Activated naive CD4-positive, alpha-beta T cell treated with anti-CD3 and anti-CD28 coated beads, Interleukin-2, amount 50 U/mL, for 72 hours (primary cell): Measurements from ENCODE around the gene SCAMP4. TPM values are rescaled to one million over a fixed set of nuclear protein-coding genes. Genes with fewer than 3 reads are reported as not detected.
A peak's percentile ranks its signal among the peaks of the same experiment; 100 is the strongest.

Experiments used
- ATAC-seq, 2 donors: fragments of 150-1000 bp; cut with Tn5 transposase; 2 replicates each; pipeline ENCODE4 v1.10.0; 2021; ENCODE audit warnings: mild to moderate bottlenecking in 2 of 2, moderate library complexity in 2 of 2
- DNase-seq, 2 donors: peaks; one replicate each; pipeline ENCODE4 v3.0.0; 2021 to 2022; ENCODE audit warnings: low spot score in 2 of 2
- H3K27ac Mint-ChIP-seq, 2 donors: one replicate each; pipeline ENCODE4 v1.8.0; 2022; ENCODE audit warnings: mild to moderate bottlenecking in 2 of 2, mixed read lengths in 2 of 2
- H3K36me3 Mint-ChIP-seq, 2 donors: one replicate each; pipeline ENCODE4 v1.8.0; 2022; ENCODE audit warnings: mixed read lengths in 2 of 2
- H3K9me3 Mint-ChIP-seq, 2 donors: one replicate each; pipeline ENCODE4 v1.8.0; 2022; ENCODE audit warnings: mixed read lengths in 2 of 2
- total RNA-seq, 2 donors: library from RNA; stranded (reverse); gene quantifications; one replicate each; pipeline ENCODE4 v1.2.3, GENCODE V29; 2022

The SCAMP4 gene
- total RNA-seq, 2 donors from 2014 or later, result 22.4 to 28.2 TPM

DNA sequence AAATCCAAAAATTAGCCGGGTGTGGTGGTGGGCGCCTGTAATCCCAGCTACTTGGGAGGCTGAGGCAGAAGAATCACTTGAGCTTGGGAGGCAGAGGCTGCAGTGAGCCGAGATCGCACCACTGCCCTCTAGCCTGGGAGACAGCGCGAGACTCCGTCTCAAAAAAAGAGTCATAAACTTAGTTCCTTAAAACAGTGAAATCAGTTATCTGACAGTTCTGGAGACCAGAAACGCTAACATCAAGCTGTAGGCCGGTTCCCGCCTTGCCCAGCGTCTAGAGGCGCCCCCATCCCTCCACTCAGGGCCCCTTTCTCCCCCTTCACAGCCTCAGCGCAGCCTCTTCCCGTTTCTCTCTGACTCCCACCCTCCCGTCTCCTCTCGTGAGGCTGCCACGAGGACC lies 11.9 kb downstream of the SCAMP4 start:
- H3K36me3 Mint-ChIP-seq, result no peaks in the 10 kb centered on the region
- peak overlapping the region in 1 of 2 donors; percentile 50 for H3K27ac Mint-ChIP-seq
- ATAC-seq (no peak), DNase-seq (no peak)
- H3K9me3 Mint-ChIP-seq, result no peaks in the 10 kb centered on the region

DNA sequence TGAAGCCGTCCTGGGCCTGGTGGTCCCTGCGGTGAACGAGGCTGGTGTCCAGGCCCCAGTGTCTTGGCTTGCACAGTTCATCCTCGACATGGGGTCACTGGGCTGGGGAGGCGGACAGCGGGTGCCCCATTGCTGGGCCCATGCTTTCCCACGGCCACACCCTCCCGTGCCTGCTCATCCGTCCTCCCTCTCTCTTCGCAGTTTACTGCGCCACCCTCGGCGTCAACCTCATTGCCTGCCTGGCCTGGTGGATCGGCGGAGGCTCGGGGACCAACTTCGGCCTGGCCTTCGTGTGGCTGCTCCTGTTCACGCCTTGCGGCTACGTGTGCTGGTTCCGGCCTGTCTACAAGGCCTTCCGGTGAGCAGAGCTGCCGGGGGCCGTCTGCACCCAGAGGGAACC lies 12.7 kb downstream of the SCAMP4 start:
- Mint-ChIP-seq H3K36me3 (peaks cover 0 to under 1% of the 10 kb centered on the region in 2 donors), H3K9me3 (no peaks in the 10 kb centered on the region), H3K27ac (no peak overlapping the region)
- no peak for ATAC-seq
- no peak for DNase-seq

DNA sequence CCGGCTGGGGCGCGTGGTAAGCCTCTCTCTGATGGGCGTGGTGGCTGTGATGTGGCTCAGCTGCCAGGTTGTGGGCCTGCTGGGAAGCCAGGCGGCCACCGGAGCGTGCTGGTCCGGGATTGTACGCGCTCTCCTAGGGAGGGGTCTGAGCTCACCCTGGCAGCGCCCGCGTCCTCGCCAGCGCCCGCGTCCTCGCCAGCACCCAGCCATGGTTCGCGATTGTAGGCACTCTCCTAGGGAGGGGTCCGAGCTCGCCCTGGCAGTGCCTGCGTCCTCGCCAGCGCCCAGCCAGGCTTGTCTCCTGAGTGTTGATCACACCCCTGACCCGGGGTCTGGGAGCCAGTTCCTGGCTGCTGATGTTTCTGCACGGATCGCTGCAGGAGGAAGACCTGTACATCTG lies 13.8 kb downstream of the SCAMP4 start:
- peaks cover 0 to 4% of the 10 kb centered on the region in 2 donors for H3K36me3 Mint-ChIP-seq
- DNase-seq (no peak), ATAC-seq (no peak)
- H3K9me3 Mint-ChIP-seq, result no peaks in the 10 kb centered on the region
- no peak overlapping the region for H3K27ac Mint-ChIP-seq

DNA sequence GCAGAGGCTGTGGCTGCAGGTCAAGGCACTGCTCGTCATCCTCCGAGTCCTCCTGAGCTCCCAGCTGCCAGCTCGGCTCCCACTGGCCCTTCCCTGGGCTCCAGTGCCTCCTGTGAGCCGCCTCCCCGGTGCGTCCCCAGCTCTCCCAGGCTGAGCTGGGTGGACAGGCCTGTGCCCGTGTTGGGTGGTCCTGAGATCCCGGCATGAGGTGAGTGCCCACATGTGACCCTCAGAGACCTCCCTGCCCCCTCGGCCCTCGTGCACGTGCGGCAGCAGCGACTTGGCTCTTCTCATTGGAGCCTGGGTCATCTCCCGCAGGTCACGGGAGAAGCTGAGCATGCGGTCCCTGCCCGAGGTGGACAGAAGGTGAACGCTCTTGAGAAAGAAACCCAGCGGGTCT lies 15.4 kb downstream of the SCAMP4 start:
- Mint-ChIP-seq H3K36me3 (peaks cover 0 to 4% of the 10 kb centered on the region in 2 donors), H3K27ac (no peak overlapping the region), H3K9me3 (no peaks in the 10 kb centered on the region)
- DNase-seq (no peak), ATAC-seq (no peak)

DNA sequence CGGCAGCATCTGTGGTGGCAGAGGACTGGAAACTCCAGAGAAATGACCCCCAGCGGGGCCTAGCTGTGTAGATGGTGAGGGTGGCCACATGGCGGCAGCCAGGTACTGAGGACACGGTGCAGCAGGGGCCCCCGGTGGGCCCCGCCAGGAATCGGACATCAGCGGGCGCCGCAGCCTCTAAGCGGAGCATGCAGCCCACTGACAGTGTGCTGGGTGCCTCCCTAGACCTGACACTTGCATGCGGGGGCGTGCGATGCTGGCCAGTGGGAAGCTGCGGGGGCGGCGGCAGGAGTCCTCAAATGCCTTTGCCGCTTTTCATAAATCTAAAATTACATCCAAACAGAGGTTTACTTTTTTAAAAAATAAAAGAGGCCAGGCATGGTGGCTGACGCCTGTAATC lies 16.1 kb downstream of the SCAMP4 start:
- Mint-ChIP-seq H3K9me3 (no peaks in the 10 kb centered on the region), H3K36me3 (peaks cover 0 to 4% of the 10 kb centered on the region in 2 donors), H3K27ac (no peak overlapping the region)
- ATAC-seq, result no peak
- DNase-seq, result no peak

DNA sequence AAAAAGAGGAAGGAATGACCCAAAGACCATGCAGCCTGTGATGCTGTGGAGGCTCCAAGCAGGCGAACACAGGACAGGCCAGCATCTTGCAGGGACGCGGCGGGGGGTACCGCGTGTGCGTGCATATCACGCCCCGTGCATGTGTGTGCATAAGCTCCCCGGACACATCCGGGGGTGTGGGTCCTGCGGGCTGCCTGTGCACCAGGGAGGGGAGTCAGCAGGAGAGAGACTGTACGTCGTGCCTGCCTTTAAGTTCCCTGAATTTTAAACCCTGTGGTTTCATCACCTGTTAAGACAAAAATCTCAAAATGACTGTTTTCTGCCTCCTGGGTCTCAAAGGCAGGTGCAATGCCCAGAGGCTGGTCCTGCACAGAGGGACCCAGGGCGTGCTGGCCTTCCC lies 16.6 kb downstream of the SCAMP4 start:
- Mint-ChIP-seq H3K9me3 (no peaks in the 10 kb centered on the region), H3K27ac (no peak overlapping the region), H3K36me3 (peaks cover 0 to 4% of the 10 kb centered on the region in 2 donors)
- DNase-seq (no peak), ATAC-seq (peak in 1 of 2 donors; percentile 31)

DNA sequence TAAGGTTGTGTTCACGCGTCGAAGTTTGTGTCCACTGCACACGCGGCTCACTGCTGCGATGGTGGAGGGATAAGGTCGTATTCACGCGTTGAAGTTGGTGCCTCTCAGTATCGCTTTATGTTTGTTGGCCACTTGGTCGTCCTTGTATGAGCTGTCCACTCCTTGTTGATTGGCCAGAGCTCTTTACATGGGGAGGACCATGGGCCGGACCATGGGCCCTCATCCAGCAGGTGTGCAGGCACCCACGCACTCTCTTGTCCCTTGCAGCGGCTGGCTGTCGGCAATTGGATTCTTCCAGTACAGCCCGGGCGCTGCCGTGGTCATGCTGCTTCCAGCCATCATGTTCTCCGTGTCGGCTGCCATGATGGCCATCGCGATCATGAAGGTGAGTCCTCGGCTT lies 17.6 kb downstream of the SCAMP4 start:
- Mint-ChIP-seq H3K9me3 (no peaks in the 10 kb centered on the region), H3K27ac (peak overlapping the region in 1 of 2 donors; percentile 72), H3K36me3 (peaks cover 0 to 4% of the 10 kb centered on the region in 2 donors)
- ATAC-seq, result no peak
- no peak for DNase-seq

DNA sequence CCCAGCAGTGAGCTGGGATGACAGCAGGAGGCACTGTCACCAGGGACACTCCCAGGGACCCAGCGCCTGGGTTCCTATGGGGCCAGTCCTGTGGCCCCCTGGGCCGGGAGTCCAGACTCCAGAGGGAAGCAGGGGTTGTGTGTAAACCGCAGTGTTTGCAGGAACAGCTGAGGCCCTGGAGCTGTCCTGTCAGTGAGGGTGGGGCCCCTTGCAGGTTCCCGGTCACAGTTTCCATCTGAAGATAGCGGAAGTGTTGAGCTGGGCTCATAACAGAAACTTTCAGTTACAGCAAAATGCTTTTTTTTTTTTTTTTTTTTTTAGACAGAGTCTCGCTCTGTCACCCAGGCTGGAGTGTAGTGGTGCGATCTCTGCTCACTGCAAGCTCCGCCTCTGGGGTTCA lies 18.1 kb downstream of the SCAMP4 start:
- Mint-ChIP-seq H3K27ac (peak overlapping the region; percentile 36 to 72), H3K9me3 (no peaks in the 10 kb centered on the region), H3K36me3 (peaks cover 0 to 4% of the 10 kb centered on the region in 2 donors)
- ATAC-seq, result peak; percentile 80 to 88
- DNase-seq, result no peak

DNA sequence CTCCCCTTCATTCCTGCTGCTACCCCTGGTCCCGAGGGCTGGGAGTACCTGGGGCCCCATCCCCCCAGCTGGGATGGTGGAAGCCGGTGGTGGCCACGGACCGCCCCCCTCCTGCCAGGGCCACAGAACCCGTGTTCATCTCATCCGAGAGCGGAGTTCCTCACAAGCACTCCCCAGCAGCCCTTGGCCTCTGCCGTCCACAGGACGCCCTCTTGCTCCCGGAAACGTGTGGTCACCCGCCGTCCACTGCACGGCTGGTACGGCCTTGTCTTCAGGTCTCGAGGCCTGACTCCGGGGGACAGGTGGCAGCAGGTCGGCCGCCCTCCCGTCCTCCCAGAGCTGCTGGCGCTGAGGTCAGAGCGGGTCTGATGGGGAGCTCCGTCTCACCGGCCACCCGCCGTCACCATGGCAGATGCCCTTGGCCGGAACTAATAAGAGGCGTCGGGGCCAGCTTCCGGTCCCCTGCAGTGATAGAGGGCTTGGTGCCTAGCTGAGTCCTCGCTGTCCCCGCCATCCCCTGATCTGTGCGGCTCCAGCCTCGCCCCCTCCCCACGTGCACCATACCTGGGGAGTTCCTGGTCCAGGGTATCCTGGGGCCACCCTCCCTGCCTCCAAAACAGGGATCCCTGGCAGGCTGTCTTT lies 19.2 kb downstream of the SCAMP4 start:
- no peak for DNase-seq
- no peaks in the 10 kb centered on the region for H3K9me3 Mint-ChIP-seq
- no peak for ATAC-seq
- peaks cover 0 to 4% of the 10 kb centered on the region in 2 donors for H3K36me3 Mint-ChIP-seq
- H3K27ac Mint-ChIP-seq, result no peak overlapping the region

DNA sequence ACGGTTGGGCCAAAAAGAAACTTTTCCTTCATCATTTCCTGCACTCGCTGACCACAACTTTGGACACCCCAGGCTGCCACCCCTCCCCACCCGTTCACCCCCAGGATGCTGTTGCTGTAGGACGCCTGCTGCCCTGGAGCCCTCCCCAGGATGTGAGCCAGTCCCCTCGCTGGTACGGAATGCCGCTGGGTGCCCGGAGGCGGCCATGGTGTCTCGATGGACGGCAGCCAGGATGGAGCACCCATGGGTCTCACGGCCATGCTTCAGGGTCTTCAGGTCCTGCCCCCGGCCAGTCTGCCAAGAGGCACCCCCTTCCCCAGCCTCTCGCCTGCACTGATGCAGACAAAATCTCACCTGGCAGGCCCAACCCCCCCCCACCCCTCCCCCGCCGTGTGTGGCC lies 20.3 kb downstream of the SCAMP4 start:
- no peak for ATAC-seq
- DNase-seq, result no peak
- peaks cover 0 to 4% of the 10 kb centered on the region in 2 donors for H3K36me3 Mint-ChIP-seq
- no peak overlapping the region for H3K27ac Mint-ChIP-seq
- H3K9me3 Mint-ChIP-seq, result no peaks in the 10 kb centered on the region

DNA sequence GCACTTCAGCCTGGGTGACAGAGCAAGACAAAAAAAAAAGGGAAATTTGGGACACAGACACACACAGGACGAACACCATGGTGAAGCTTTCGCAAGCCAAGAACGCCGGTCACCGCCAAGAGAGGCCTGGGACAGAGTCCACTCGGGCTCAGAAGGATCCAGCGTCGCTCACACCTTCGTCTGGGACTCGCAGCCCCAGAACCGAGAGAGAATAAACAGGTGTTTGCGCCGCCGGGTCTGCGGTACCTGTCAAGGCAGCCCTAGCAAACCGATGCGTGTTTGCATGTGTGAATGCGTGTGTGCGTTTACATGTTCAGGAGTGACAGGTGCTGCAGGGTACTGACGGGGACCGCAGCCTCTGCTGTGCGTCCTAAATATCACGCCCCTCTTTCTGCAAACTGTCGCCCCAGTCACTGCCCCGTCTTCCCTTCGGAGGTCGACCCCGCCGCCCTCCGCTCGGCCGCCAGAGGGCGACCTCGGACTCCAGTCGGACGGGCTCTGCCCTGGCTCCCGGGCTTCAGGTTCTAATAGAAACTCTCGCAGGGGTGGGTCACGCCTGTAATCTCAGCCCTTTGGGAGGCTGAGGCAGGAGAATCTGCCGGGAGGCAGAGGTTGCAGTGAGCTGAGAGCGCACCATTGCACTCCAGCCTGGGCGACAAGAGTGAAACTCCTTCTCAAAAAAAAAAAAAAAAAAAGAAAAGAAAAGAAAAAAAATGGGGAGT lies 24.0 kb downstream of the SCAMP4 start:
- DNase-seq, result peak; percentile 80 to 93
- ATAC-seq, result peak; percentile 87 to 91
- peaks cover 0 to 6% of the 10 kb centered on the region in 2 donors for H3K36me3 Mint-ChIP-seq
- H3K9me3 Mint-ChIP-seq, result peaks cover 0 to 5% of the 10 kb centered on the region in 2 donors
- peak overlapping the region in 1 of 2 donors; percentile 14 for H3K27ac Mint-ChIP-seq

DNA sequence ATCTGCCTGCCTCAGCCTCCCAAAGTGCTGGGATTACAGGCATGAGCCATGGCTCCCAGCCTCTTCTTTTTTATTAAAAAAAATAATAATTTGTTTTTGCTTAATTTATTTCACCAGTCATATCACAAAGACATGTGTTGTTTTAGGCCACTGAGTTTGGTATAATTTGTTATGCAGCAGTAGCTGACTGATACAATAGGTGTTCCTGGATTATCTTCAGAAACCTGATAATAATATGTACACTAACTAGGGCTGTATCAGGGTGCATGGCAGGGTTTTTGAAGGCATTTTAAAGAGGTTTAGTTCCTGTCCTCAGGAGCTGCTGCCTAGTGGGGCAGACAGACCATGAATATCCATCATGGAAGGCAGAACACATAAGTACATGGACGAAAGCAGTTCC lies 26.2 kb downstream of the SCAMP4 start:
- no peak for ATAC-seq
- no peak for DNase-seq
- peaks cover 0 to 10% of the 10 kb centered on the region in 2 donors for H3K9me3 Mint-ChIP-seq
- peaks cover 0 to 13% of the 10 kb centered on the region in 2 donors for H3K36me3 Mint-ChIP-seq
- H3K27ac Mint-ChIP-seq, result no peak overlapping the region

DNA sequence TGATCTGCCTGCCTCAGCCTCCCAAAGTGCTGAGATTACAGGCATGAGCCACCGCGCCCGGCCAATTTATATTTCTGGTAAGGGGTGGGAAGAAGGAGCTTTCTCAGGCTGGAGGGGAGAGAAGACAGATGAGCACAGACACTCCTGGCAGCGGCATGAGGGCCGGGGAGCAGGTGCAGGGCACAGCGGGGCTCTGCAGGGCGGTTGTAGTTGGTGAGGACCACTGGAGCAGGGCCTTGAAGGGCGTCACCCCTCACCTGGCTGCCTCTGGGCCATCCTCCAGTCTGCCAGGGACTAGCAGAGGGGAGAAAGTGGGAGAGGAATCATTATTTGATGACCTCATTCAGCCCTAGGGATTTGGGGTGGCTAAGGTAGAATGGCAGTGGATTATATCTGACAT lies 27.2 kb downstream of the SCAMP4 start:
- no peak for DNase-seq
- Mint-ChIP-seq H3K36me3 (peaks cover 0 to 13% of the 10 kb centered on the region in 2 donors), H3K27ac (no peak overlapping the region), H3K9me3 (peaks cover 0 to 10% of the 10 kb centered on the region in 2 donors)
- no peak for ATAC-seq

DNA sequence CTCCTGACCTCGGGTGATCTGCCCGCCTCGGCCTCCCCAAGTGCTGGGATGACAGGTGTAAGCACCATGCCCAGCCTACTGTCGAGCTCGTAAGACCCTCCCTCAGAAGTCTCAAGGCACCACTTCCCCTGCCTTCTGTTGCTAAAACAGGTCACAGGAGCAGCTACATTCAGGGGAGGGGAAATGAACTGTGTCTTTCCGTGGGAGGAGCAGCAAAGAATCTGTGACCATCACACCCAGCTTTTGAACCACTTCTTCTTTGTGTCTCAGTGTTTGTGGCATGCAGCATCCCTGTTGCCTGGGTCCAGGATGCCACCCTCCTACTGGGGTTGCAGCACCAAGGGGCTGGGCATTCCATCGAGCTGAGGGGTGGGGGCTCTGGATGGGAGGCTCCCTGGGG lies 28.0 kb downstream of the SCAMP4 start:
- Mint-ChIP-seq H3K36me3 (peaks cover 0 to 13% of the 10 kb centered on the region in 2 donors), H3K9me3 (peaks cover 0 to 10% of the 10 kb centered on the region in 2 donors), H3K27ac (no peak overlapping the region)
- no peak for DNase-seq
- ATAC-seq, result no peak

DNA sequence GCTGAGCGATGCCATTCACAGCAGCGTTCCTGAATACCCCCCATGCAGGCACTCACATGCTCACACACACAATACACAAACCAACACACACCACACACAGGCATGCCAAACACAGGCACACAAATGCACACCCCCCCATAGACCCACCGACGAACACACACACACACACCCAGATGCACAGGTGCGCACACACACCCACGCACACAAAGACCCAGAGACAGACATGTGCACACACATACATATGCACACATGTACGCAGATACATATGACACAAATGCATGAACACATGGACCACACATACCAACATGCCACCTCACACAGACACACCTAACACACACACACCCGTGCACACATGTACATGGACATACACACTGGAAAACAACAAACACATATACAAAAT lies 28.7 kb downstream of the SCAMP4 start:
- ATAC-seq (no peak), DNase-seq (no peak)
- H3K27ac Mint-ChIP-seq, result no peak overlapping the region
- H3K9me3 Mint-ChIP-seq, result peaks cover 0 to 10% of the 10 kb centered on the region in 2 donors
- H3K36me3 Mint-ChIP-seq, result peaks cover 0 to 13% of the 10 kb centered on the region in 2 donors

DNA sequence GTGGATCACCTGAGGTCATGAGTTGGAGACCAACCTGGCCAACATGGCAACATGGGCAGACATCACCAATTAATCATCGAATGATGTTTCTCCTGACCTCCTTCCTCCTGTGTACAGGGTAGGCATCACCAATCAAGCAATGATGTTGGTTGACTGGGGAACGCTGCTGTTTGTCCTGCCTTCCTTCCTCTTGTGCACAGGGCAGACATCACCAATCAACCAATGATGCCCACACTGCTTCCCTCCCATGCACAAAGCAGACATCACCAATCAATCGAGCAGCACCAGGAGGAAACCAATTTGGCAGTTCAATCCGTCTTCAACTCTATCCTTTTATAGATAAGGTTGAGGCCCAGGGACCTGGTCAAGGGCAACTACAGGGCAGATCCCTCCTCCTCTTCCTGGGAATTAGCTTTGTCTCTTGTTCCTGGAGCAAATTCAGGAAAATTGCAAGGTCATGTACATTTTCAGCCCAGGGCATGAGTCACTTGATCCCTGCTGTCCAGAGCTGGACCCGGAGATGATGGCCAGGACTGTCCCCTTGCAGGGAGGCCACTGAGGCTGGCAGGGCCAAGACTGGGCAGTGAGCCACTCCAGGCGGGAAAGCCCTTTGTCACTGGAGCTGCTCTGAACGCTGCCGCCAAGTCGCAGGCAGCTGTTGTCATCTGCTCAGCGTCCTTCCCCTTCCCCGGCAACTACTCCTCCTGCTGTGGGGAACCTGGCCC lies 30.4 kb downstream of the SCAMP4 start:
- Mint-ChIP-seq H3K9me3 (peaks cover 0 to 10% of the 10 kb centered on the region in 2 donors), H3K36me3 (peaks cover 0 to 13% of the 10 kb centered on the region in 2 donors), H3K27ac (no peak overlapping the region)
- ATAC-seq (peak in 1 of 2 donors; percentile 55), DNase-seq (no peak)

DNA sequence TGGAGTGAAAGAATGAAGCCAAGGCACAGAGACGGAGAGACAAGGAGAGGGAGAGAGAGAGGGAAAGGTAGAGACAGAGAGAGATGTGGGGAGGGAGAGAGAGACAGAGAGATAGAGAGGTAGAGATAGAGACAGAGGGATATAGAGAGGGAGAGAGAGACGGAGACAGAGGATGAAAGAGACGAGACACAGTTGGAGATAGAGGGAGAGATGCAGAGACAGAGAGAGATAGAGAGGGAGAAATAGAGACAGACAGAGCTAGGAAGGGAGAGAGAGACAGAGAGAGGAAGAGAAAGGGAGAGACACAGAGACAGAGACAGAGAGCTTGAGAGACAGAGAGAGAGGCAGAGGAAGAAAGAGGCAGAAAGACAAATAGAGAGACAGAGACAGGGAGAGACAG lies 31.2 kb downstream of the SCAMP4 start:
- peaks cover 0 to 8% of the 10 kb centered on the region in 2 donors for H3K9me3 Mint-ChIP-seq
- no peak overlapping the region for H3K27ac Mint-ChIP-seq
- DNase-seq (no peak), ATAC-seq (no peak)
- peaks cover 0 to 12% of the 10 kb centered on the region in 2 donors for H3K36me3 Mint-ChIP-seq
